H1 (cell line): ENCODE data around the gene HDAC3. TPM values are rescaled to one million over a fixed set of nuclear protein-coding genes. Genes with fewer than 3 reads are reported as not detected.

Experiments used
- TBP ChIP-seq: IDR thresholded peaks from 2 replicates; pipeline ENCODE4 v1.6.1; 2011; ENCODE audit warnings: low read depth, low read length, improper control_type of control experiment
- polyA plus RNA-seq, 7 experiments: library from polyadenylated mRNA; depleted of rRNA in 3 of 7; stranded (reverse) in 5 of 7; unstranded in 2 of 7; fragments of >200 nt in 5 of 7; fragments of 200-250 nt in 2 of 7; gene quantifications; 1 replicate in 5 of 7; 2 replicates in 1 of 7; 4 replicates in 1 of 7; pipeline versions ENCODE4 v1.2.1 to v1.2.3, GENCODE V29; 2011 to 2013; ENCODE audit warnings: missing spikeins in 2 of 7, mixed read lengths in 2 of 7
- total RNA-seq: library from RNA; stranded (reverse); fragmentation: NEBNext Ultra II Directional; extraction: Animal tissue kit (Norgen Biotek cat#: 25700); gene quantifications from 2 replicates; pipeline ENCODE4 v1.2.1, GENCODE V29; 2021
- TF ChIP-seq, protein P1 (sequence below): IDR thresholded peaks from 2 replicates; pipeline ENCODE4 v1.6.1; 2011; ENCODE audit warnings: low read length, improper control_type of control experiment
- TF ChIP-seq, protein P2 (sequence below): fragments of 300-600 bp; sonication (generic); IDR thresholded peaks from 2 replicates; pipeline ENCODE4 v1.7.1; 2012; ENCODE audit warnings: low read length, moderate library complexity, mild to moderate bottlenecking, inconsistent platforms; ENCODE audit not compliant: insufficient replicate concordance

The HDAC3 gene
- total and polyA plus RNA-seq, 2 of the 8 experiments (the other 6 are each of a cell fraction or from before 2014, with no cell fraction given) = 99.0 to 120 TPM

DNA sequence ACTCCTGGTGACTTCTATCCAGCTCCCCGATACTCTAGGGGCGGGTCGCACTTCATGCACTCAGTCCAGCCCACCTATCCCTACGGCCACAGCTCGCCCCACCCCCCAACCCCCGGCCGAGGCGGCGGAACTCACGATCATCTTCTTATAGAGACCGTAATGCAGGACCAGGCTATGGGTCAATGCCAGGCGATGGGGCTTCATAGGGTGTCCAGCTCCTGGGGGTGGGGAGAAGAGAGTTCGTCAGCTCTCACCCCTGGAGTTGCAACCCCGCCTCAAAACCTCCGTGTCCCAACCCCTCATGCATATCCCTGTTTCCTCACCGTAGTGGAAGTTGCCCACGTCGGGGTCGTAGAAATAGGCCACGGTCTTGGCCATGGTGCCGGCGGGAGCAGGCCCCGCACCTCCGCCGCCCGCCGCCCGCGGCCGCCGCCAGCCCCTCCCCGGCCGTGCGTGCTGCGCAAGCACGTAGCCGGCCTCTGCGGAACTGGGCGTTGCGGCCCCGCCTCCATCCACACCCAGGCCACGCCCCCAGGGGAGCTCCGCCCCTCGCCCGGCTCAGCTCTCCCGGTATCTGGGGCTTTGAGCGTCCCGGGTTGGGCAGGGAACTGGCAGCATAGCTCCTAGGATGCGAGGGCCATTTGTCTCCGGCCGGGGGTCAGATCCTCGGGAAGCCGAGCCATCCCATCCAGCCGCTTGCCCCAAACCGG, at the start of gene HDAC3, which contains the start of gene RELL2 (continued):
- TF ChIP-seq TBP = peak; percentile 71
- TF ChIP-seq, protein P1, sequence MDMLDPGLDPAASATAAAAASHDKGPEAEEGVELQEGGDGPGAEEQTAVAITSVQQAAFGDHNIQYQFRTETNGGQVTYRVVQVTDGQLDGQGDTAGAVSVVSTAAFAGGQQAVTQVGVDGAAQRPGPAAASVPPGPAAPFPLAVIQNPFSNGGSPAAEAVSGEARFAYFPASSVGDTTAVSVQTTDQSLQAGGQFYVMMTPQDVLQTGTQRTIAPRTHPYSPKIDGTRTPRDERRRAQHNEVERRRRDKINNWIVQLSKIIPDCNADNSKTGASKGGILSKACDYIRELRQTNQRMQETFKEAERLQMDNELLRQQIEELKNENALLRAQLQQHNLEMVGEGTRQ = no peak
- TF ChIP-seq, protein P2, sequence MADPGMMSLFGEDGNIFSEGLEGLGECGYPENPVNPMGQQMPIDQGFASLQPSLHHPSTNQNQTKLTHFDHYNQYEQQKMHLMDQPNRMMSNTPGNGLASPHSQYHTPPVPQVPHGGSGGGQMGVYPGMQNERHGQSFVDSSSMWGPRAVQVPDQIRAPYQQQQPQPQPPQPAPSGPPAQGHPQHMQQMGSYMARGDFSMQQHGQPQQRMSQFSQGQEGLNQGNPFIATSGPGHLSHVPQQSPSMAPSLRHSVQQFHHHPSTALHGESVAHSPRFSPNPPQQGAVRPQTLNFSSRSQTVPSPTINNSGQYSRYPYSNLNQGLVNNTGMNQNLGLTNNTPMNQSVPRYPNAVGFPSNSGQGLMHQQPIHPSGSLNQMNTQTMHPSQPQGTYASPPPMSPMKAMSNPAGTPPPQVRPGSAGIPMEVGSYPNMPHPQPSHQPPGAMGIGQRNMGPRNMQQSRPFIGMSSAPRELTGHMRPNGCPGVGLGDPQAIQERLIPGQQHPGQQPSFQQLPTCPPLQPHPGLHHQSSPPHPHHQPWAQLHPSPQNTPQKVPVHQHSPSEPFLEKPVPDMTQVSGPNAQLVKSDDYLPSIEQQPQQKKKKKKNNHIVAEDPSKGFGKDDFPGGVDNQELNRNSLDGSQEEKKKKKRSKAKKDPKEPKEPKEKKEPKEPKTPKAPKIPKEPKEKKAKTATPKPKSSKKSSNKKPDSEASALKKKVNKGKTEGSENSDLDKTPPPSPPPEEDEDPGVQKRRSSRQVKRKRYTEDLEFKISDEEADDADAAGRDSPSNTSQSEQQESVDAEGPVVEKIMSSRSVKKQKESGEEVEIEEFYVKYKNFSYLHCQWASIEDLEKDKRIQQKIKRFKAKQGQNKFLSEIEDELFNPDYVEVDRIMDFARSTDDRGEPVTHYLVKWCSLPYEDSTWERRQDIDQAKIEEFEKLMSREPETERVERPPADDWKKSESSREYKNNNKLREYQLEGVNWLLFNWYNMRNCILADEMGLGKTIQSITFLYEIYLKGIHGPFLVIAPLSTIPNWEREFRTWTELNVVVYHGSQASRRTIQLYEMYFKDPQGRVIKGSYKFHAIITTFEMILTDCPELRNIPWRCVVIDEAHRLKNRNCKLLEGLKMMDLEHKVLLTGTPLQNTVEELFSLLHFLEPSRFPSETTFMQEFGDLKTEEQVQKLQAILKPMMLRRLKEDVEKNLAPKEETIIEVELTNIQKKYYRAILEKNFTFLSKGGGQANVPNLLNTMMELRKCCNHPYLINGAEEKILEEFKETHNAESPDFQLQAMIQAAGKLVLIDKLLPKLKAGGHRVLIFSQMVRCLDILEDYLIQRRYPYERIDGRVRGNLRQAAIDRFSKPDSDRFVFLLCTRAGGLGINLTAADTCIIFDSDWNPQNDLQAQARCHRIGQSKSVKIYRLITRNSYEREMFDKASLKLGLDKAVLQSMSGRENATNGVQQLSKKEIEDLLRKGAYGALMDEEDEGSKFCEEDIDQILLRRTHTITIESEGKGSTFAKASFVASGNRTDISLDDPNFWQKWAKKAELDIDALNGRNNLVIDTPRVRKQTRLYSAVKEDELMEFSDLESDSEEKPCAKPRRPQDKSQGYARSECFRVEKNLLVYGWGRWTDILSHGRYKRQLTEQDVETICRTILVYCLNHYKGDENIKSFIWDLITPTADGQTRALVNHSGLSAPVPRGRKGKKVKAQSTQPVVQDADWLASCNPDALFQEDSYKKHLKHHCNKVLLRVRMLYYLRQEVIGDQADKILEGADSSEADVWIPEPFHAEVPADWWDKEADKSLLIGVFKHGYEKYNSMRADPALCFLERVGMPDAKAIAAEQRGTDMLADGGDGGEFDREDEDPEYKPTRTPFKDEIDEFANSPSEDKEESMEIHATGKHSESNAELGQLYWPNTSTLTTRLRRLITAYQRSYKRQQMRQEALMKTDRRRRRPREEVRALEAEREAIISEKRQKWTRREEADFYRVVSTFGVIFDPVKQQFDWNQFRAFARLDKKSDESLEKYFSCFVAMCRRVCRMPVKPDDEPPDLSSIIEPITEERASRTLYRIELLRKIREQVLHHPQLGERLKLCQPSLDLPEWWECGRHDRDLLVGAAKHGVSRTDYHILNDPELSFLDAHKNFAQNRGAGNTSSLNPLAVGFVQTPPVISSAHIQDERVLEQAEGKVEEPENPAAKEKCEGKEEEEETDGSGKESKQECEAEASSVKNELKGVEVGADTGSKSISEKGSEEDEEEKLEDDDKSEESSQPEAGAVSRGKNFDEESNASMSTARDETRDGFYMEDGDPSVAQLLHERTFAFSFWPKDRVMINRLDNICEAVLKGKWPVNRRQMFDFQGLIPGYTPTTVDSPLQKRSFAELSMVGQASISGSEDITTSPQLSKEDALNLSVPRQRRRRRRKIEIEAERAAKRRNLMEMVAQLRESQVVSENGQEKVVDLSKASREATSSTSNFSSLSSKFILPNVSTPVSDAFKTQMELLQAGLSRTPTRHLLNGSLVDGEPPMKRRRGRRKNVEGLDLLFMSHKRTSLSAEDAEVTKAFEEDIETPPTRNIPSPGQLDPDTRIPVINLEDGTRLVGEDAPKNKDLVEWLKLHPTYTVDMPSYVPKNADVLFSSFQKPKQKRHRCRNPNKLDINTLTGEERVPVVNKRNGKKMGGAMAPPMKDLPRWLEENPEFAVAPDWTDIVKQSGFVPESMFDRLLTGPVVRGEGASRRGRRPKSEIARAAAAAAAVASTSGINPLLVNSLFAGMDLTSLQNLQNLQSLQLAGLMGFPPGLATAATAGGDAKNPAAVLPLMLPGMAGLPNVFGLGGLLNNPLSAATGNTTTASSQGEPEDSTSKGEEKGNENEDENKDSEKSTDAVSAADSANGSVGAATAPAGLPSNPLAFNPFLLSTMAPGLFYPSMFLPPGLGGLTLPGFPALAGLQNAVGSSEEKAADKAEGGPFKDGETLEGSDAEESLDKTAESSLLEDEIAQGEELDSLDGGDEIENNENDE = no peak
